ENCODE results near the gene KL.

Gene KL

DNA sequence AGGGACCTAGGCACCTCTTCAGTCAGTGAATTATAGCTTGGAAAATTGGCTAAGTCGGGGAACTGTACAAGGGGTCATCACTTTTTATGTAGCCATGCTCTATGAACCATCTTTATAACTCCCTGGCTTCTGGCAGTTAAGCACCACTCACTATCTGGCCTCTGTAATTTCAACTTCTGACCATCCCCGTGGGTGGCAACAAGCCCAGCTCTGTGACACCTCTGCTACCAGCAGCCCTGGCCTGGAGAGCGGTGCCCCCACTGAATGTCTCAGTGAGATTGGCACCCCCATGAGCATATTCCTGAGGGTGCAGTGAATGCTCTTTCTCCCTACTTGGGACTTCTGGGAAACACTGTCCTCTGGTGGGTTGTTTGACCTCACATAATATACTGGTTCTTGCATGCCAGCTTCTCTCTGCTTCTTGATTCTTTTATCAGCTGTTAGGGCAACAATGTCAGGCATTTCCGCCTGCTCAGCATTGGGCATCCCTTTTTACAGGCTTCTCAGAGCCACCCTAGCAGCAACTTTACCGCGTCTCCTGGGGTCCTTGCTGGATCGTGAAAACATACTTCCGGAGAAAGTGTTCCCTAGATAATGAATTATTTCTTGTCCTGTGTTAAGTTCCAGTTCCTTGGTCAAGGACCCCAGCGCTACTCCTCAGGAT, 10.4 kb downstream of the KL start (continued):
- TF ChIP-seq, protein P1, sequence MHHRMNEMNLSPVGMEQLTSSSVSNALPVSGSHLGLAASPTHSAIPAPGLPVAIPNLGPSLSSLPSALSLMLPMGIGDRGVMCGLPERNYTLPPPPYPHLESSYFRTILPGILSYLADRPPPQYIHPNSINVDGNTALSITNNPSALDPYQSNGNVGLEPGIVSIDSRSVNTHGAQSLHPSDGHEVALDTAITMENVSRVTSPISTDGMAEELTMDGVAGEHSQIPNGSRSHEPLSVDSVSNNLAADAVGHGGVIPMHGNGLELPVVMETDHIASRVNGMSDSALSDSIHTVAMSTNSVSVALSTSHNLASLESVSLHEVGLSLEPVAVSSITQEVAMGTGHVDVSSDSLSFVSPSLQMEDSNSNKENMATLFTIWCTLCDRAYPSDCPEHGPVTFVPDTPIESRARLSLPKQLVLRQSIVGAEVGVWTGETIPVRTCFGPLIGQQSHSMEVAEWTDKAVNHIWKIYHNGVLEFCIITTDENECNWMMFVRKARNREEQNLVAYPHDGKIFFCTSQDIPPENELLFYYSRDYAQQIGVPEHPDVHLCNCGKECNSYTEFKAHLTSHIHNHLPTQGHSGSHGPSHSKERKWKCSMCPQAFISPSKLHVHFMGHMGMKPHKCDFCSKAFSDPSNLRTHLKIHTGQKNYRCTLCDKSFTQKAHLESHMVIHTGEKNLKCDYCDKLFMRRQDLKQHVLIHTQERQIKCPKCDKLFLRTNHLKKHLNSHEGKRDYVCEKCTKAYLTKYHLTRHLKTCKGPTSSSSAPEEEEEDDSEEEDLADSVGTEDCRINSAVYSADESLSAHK (tag by site-specific recombination; IDR thresholded peaks at IDR 0.05): no peak
- TF ChIP-seq ZNF843 (tag by site-specific recombination; IDR thresholded peaks at IDR 0.05) (no peak), ZNF624 (tag by site-specific recombination; IDR thresholded peaks at IDR 0.05) (no peak), HOXD13 (CRISPR knock-in tag; IDR thresholded peaks at IDR 0.05; ENCODE audit: borderline replicate concordance) (no peak), ZNF664 (tag by site-specific recombination; IDR thresholded peaks at IDR 0.05) (no peak), ZNF510 (tag by site-specific recombination; IDR thresholded peaks at IDR 0.05; ENCODE audit: insufficient replicate concordance) (no peak), ZBTB17 (tag by site-specific recombination; IDR thresholded peaks at IDR 0.05) (no peak), ZFHX2 (tag by site-specific recombination; conservative IDR thresholded peaks at IDR 0.05) (no peak), ZNF776 (tag by site-specific recombination; IDR thresholded peaks at IDR 0.05; ENCODE audit: borderline replicate concordance) (no peak), ZFP41 (tag by site-specific recombination; IDR thresholded peaks at IDR 0.05; ENCODE audit: borderline replicate concordance) (no peak), WT1 (tag by site-specific recombination; IDR thresholded peaks at IDR 0.05) (no peak), ZNF768 (tag by site-specific recombination; IDR thresholded peaks at IDR 0.05) (no peak)
- TF ChIP-seq, protein P2, sequence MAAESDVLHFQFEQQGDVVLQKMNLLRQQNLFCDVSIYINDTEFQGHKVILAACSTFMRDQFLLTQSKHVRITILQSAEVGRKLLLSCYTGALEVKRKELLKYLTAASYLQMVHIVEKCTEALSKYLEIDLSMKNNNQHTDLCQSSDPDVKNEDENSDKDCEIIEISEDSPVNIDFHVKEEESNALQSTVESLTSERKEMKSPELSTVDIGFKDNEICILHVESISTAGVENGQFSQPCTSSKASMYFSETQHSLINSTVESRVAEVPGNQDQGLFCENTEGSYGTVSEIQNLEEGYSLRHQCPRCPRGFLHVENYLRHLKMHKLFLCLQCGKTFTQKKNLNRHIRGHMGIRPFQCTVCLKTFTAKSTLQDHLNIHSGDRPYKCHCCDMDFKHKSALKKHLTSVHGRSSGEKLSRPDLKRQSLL (tag by site-specific recombination; IDR thresholded peaks at IDR 0.05): no peak
- TF ChIP-seq, protein P3, sequence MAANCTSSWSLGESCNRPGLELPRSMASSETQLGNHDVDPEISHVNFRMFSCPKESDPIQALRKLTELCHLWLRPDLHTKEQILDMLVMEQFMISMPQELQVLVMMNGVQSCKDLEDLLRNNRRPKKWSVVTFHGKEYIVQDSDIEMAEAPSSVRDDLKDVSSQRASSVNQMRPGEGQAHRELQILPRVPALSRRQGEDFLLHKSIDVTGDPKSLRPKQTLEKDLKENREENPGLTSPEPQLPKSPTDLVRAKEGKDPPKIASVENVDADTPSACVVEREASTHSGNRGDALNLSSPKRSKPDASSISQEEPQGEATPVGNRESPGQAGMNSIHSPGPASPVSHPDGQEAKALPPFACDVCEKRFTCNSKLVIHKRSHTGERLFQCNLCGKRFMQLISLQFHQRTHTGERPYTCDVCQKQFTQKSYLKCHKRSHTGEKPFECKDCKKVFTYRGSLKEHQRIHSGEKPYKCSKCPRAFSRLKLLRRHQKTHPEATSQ (tag by site-specific recombination; IDR thresholded peaks at IDR 0.05): no peak
- TF ChIP-seq, protein P4, sequence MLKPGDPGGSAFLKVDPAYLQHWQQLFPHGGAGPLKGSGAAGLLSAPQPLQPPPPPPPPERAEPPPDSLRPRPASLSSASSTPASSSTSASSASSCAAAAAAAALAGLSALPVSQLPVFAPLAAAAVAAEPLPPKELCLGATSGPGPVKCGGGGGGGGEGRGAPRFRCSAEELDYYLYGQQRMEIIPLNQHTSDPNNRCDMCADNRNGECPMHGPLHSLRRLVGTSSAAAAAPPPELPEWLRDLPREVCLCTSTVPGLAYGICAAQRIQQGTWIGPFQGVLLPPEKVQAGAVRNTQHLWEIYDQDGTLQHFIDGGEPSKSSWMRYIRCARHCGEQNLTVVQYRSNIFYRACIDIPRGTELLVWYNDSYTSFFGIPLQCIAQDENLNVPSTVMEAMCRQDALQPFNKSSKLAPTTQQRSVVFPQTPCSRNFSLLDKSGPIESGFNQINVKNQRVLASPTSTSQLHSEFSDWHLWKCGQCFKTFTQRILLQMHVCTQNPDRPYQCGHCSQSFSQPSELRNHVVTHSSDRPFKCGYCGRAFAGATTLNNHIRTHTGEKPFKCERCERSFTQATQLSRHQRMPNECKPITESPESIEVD (tag by site-specific recombination; IDR thresholded peaks at IDR 0.05): no peak
- TF ChIP-seq, protein P5, sequence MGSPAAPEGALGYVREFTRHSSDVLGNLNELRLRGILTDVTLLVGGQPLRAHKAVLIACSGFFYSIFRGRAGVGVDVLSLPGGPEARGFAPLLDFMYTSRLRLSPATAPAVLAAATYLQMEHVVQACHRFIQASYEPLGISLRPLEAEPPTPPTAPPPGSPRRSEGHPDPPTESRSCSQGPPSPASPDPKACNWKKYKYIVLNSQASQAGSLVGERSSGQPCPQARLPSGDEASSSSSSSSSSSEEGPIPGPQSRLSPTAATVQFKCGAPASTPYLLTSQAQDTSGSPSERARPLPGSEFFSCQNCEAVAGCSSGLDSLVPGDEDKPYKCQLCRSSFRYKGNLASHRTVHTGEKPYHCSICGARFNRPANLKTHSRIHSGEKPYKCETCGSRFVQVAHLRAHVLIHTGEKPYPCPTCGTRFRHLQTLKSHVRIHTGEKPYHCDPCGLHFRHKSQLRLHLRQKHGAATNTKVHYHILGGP (tag by site-specific recombination; IDR thresholded peaks at IDR 0.05): no peak
- TF ChIP-seq, protein P6, sequence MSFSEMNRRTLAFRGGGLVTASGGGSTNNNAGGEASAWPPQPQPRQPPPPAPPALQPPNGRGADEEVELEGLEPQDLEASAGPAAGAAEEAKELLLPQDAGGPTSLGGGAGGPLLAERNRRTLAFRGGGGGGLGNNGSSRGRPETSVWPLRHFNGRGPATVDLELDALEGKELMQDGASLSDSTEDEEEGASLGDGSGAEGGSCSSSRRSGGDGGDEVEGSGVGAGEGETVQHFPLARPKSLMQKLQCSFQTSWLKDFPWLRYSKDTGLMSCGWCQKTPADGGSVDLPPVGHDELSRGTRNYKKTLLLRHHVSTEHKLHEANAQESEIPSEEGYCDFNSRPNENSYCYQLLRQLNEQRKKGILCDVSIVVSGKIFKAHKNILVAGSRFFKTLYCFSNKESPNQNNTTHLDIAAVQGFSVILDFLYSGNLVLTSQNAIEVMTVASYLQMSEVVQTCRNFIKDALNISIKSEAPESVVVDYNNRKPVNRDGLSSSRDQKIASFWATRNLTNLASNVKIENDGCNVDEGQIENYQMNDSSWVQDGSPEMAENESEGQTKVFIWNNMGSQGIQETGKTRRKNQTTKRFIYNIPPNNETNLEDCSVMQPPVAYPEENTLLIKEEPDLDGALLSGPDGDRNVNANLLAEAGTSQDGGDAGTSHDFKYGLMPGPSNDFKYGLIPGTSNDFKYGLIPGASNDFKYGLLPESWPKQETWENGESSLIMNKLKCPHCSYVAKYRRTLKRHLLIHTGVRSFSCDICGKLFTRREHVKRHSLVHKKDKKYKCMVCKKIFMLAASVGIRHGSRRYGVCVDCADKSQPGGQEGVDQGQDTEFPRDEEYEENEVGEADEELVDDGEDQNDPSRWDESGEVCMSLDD (tag by site-specific recombination; IDR thresholded peaks at IDR 0.05): no peak

All from HEK293 (cell line).